Adipocyte (in vitro differentiated cells): ENCODE measurements around the gene PALM2AKAP2.
A peak's percentile ranks its signal among the peaks of the same experiment; 100 is the strongest.

ENCODE experiments used
- DNase-seq: peaks from one replicate; pipeline ENCODE4 v3.0.0-alpha.2; 2015; ENCODE audit warnings: low read depth
- H3K27me3 ChIP-seq: replicated peaks from 2 replicates; pipeline ENCODE4 v1.7.0; 2013; ENCODE audit warnings: mild to moderate bottlenecking, low read length, moderate library complexity; ENCODE audit not compliant: control insufficient read depth, insufficient read depth
- H3K36me3 ChIP-seq: 2 replicates; pipeline ENCODE4 v1.7.0; 2013; ENCODE audit warnings: low read length, mild to moderate bottlenecking, moderate library complexity; ENCODE audit not compliant: control insufficient read depth, insufficient read depth, severe bottlenecking
- H3K4me1 ChIP-seq: 2 replicates; pipeline ENCODE4 v1.7.0; 2013; ENCODE audit warnings: mild to moderate bottlenecking, low read length, moderate library complexity; ENCODE audit not compliant: control insufficient read depth, insufficient read depth
- H3K4me3 ChIP-seq: 2 replicates; pipeline ENCODE4 v1.7.0; 2013; ENCODE audit warnings: mild to moderate bottlenecking, low read length, moderate library complexity
- H3K9ac ChIP-seq: 2 replicates; pipeline ENCODE4 v1.7.0; 2013; ENCODE audit warnings: mild to moderate bottlenecking, low read length, moderate library complexity
- H3K9me3 ChIP-seq: 2 replicates; pipeline ENCODE4 v1.7.0; 2013; ENCODE audit warnings: mild to moderate bottlenecking, low read length, moderate library complexity; ENCODE audit not compliant: control insufficient read depth

PALM2AKAP2 gene

DNA sequence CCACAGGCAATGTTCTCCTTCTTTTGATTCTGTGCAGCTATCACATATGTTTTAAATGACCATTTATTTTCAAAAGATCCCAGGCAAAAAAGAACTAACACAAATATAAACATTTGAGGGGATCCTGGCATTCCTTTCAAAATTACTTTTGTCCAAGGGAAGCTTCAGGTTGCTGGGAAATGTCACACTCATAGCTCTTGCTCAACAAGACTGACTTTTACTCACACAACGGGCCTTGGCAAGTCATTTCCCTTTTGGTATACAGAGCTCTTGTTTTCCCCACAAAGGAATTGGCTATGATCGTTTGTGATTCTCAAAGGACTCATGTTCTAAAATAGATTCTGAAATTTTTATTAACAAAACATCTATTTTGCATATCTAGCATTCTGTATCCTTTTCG lies 4.5 kb upstream of the PALM2AKAP2 start:
- DNase-seq, result peak; percentile 84
- H3K9me3 ChIP-seq, result no peaks in the 10 kb centered on the region
- no peaks in the 10 kb centered on the region for H3K36me3 ChIP-seq
- peak overlapping the region; percentile 52 for H3K9ac ChIP-seq
- H3K27me3 ChIP-seq, result no peaks in the 10 kb centered on the region
- H3K4me3 ChIP-seq, result peak overlapping the region; percentile 10
- peaks cover 47% of the 10 kb centered on the region for H3K4me1 ChIP-seq

DNA sequence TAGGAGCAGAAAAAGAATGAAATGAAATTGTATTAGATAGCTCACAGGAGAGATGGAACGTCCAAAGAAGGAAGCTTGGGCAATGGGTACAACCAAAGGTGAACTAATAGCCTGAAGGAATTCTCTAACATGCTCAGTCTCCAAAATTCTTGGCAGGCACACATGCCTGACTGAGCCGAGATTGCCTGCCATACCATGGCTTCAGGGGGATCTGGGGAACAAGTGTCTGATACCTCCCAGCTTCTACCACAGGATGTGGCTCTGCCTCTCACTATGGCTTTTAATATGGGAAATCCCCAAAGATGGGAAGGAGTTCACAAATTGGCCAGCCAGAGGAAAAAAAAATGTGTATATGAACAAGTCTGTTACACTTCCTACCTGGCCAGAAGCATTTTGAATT lies 3.6 kb upstream of the PALM2AKAP2 start:
- no peaks in the 10 kb centered on the region for H3K9me3 ChIP-seq
- no peak overlapping the region for H3K4me3 ChIP-seq
- H3K36me3 ChIP-seq, result no peaks in the 10 kb centered on the region
- DNase-seq, result no peak
- no peaks in the 10 kb centered on the region for H3K27me3 ChIP-seq
- H3K9ac ChIP-seq, result no peak overlapping the region
- peaks cover 38% of the 10 kb centered on the region for H3K4me1 ChIP-seq

DNA sequence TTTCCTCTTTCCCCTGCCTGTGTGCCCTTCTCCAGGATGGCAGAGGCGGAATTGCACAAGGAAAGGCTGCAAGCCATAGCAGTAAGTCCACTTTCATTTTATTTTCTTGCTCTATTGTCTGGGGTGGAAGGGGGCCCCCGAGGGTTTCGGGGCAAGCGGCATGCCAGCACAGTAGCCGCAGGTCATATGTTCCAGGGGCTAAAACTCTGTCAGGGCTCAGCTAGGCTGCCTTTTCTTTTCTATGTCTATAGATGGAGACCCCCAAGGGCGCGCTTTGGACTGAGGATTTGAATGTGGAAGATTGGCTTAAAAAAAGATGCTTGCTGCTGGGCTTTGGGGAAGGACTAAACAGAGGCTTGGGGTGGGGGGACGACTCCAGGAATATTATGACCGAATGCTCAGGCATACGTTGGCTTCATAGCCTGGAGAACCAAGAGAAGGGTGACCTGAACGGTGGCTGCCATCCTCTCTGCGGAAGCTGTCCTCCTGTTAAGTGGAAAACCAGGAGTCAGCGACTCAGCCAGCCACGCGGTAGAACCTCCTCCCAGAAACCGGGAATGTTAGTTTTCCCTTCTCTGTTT lies 545 bp downstream of the PALM2AKAP2 start:
- Histone ChIP-seq H3K36me3 (peaks cover 12% of the 10 kb centered on the region), H3K9me3 (no peaks in the 10 kb centered on the region), H3K9ac (peak overlapping the region; percentile 98), H3K4me3 (peak overlapping the region; percentile 93), H3K27me3 (no peaks in the 10 kb centered on the region), H3K4me1 (peaks cover 29% of the 10 kb centered on the region)
- peak; percentile 64 for DNase-seq

DNA sequence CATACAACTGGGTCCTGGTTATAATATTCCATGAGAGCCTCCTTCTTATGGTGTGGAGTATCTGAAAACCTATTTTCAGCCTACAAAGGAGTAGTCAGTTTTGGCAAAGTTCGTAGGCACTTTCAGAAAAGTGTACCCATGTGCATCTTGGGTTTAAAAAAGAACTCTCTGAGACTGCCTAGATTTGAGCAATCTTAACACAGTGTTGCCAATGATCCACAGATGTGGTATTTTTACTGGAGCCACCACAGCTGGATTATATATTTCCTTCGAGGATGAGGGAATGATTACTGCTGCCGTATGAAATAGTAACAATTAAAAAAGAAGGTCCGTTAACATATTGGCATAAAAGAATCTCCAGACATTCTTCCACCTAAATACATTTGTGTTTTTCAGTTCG lies 1.1 kb downstream of the PALM2AKAP2 start:
- Histone ChIP-seq H3K4me3 (peak overlapping the region; percentile 93), H3K4me1 (peaks cover 27% of the 10 kb centered on the region), H3K9me3 (no peaks in the 10 kb centered on the region), H3K9ac (peak overlapping the region; percentile 98), H3K27me3 (no peaks in the 10 kb centered on the region), H3K36me3 (peaks cover 12% of the 10 kb centered on the region)
- peak; percentile 72 for DNase-seq

DNA sequence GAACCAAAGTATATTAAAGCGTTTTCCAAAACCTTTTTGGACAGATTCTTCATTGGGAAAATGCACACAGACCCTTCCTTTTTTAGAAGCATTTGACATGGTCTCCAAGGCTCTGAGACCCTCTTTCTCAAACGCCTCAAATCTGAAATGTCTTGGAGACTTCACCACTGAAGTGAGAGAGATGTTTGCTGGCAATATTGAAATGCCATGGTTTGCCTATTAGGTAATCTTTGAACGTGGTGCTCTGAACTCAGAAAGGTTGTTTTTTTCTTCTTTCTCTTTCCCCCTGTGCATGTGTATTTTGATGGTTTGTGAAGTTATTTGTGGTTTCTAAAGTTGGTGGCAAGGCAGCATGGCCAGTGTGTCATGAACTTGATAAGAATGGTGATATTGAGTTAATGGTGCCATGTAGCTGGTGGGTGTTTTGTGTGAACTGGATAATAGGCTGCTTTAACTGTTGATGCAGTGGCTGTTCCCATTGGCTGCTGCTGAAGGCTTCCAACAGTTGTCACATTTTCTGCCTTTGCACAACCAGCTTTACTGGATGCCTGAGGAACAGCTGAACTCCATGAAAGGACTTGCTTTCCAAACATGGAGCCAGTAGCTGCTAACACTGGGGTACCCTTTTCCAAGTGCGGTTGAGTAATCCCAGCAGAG lies 1.7 kb downstream of the PALM2AKAP2 start:
- Histone ChIP-seq H3K9ac (peak overlapping the region; percentile 98), H3K4me1 (peaks cover 27% of the 10 kb centered on the region), H3K27me3 (no peaks in the 10 kb centered on the region), H3K36me3 (peaks cover 12% of the 10 kb centered on the region), H3K9me3 (no peaks in the 10 kb centered on the region), H3K4me3 (peak overlapping the region; percentile 93)
- DNase-seq, result peak; percentile 47

DNA sequence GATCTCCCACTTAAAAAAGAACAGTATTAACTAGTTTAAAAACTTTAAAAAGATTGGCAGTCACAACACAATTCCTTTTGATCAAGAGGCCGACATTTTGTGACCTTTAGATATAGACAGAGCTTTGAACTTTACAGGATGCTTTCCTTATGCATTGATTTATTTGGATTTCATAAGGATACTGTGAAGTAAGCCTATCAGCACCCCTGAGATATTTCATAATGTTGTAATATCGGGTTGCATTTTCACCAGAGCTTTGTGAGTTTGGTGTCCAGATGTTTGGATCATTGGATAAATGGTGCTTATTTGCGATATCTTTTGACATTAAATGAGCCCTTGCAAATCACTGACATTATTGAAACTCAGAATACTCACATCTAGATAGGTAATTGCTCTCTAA lies 7.7 kb downstream of the PALM2AKAP2 start:
- no peaks in the 10 kb centered on the region for H3K9me3 ChIP-seq
- H3K36me3 ChIP-seq, result peaks cover 12% of the 10 kb centered on the region
- no peak overlapping the region for H3K9ac ChIP-seq
- no peak overlapping the region for H3K4me3 ChIP-seq
- no peaks in the 10 kb centered on the region for H3K27me3 ChIP-seq
- peaks cover 65% of the 10 kb centered on the region for H3K4me1 ChIP-seq
- no peak for DNase-seq

DNA sequence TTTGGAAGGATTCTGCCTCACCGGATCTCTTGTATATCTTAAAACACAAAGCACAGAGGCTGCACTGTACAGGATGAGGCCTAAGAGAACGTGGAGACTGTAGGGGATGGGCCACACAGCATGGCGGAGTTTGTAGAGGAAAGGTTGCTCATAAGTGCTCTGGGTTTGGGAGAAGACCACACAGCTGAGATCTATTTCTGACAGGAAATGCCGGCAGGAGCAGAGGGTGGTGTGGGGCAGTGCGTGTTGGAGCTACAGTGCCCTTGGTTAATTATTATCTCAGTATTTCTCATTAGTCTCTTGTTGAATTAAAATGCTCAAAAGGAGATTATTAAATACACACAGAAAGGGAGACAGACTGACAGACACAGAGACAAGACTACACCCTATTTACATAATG lies 9.6 kb downstream of the PALM2AKAP2 start:
- no peaks in the 10 kb centered on the region for H3K27me3 ChIP-seq

DNA sequence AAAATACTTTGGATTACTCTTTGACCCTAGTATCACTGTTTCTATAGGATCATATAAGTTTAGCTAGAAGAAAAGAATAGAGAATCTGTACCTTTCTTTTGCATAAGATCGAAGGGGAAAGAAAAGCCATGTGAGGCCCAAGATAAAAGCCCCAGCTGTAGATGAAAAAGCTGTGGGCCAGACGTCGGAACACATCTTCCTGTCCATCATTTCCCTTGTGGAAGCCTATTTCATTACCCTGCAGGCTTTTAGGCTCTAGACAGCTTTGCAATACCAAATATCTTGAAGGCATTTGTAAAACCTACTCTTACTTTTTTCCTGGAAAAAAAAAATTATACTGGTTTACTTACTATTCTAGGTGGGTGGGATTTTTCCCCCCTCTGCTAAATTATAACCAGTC lies 10.0 kb downstream of the PALM2AKAP2 start:
- Histone ChIP-seq H3K27me3 (no peaks in the 10 kb centered on the region), H3K9me3 (no peaks in the 10 kb centered on the region), H3K4me3 (no peak overlapping the region), H3K4me1 (peaks cover 80% of the 10 kb centered on the region), H3K9ac (no peak overlapping the region), H3K36me3 (no peaks in the 10 kb centered on the region)
- DNase-seq, result no peak

More for the DNA sequence above, 9.6 kb downstream of the PALM2AKAP2 start:
- peaks cover under 1% of the 10 kb centered on the region for H3K36me3 ChIP-seq
- H3K4me1 ChIP-seq, result peaks cover 76% of the 10 kb centered on the region
- no peak for DNase-seq
- no peak overlapping the region for H3K4me3 ChIP-seq
- no peak overlapping the region for H3K9ac ChIP-seq
- H3K9me3 ChIP-seq, result no peaks in the 10 kb centered on the region

DNA sequence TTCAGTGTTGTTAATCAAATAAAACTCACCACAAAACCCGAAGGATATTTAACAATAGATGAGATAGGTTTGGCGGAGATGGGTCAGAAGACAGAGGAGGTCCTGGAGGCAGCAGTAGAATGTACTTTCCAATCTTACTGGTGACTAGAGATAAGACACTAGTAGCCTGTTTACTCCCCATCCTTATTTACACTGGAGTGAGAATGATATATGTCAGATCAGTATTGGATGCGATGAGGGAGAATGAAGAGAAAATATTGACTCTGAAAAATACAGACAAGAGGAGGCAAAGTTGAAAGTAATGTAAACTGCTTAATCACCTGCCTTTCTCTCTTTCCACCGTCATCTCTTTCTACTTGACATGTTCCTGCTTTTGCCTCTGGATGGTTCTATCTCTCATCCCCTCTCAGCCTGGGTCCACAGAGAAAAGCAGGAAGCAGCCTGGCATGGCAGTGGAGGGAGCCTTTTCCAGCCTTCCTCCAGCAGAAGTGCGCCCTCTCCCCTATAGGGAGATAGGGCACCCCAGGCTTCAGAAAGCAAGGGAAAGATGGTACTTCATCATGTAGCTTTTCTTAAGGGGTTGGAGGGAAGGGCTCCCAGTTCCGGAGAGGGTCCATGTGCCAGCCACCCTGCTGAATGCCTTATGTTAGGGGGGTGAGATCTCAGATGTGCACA lies 11.1 kb downstream of the PALM2AKAP2 start:
- no peak overlapping the region for H3K4me3 ChIP-seq
- no peaks in the 10 kb centered on the region for H3K27me3 ChIP-seq
- H3K9me3 ChIP-seq, result no peaks in the 10 kb centered on the region
- H3K9ac ChIP-seq, result no peak overlapping the region
- no peak for DNase-seq
- H3K4me1 ChIP-seq, result peaks cover 87% of the 10 kb centered on the region
- H3K36me3 ChIP-seq, result no peaks in the 10 kb centered on the region

DNA sequence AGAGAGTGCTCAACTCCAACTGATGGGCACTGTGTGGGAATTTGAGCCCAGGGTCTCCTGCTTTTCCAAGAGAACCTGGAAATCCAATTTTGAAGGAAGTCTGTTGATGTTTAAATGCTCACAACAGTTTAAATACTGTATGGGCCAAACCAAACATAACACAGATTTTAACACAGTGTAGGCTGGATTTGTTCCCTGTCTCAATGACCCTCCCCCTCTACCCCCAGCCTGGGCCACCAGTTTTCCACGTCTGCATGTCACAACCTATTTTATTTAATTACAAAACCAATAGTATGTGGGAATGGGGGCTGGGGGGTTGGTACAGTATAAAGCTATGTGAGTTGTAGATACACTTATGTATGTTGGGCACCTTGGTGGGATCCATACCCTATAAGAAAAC lies 11.7 kb downstream of the PALM2AKAP2 start:
- Histone ChIP-seq H3K9me3 (no peaks in the 10 kb centered on the region), H3K36me3 (no peaks in the 10 kb centered on the region), H3K9ac (no peak overlapping the region), H3K4me1 (peaks cover 84% of the 10 kb centered on the region), H3K4me3 (peak overlapping the region; percentile 7), H3K27me3 (no peaks in the 10 kb centered on the region)
- DNase-seq, result no peak

DNA sequence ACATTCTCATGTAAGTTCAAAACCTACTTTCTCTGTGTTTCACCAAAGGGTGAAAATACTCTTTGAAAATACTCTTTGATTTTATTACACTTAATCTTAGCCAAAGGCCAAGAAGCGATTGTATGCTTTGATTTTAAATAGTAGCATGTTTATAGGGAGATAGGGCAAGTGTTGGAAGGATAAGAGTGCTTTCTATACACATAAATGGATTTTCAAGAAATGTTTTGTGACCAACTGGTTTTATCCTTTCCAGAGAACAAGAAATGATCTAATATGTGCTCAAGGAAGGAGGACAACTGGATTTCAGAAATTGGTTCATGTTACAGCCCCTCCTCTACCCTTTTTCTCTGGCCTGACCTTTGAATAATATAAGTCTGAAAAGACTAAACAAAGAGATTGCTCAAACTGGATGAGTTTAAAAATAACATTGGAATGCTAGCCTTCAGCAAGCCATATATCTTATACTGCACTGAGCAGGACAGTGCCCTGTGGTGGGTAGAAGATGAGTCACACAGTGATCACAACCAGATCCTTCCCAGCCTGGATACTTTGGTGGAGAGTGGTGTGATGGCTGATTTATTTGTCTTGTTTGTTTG lies 13.1 kb downstream of the PALM2AKAP2 start:
- peaks cover 76% of the 10 kb centered on the region for H3K4me1 ChIP-seq
- DNase-seq, result peak; percentile 91
- no peaks in the 10 kb centered on the region for H3K9me3 ChIP-seq
- H3K36me3 ChIP-seq, result no peaks in the 10 kb centered on the region
- H3K4me3 ChIP-seq, result peak overlapping the region; percentile 59
- peak overlapping the region; percentile 84 for H3K9ac ChIP-seq
- H3K27me3 ChIP-seq, result no peaks in the 10 kb centered on the region
